Motor neuron (in vitro differentiated cells): ENCODE measurements around the gene TEX261. TPM values are rescaled to one million over a fixed set of nuclear protein-coding genes. Genes with fewer than 3 reads are reported as not detected.

Source experiments
- ATAC-seq, 8 experiments: fragments of 200-7000 bp; cut with Tn5 transposase; replicated peaks in 6 of 8; 2 replicates each; pipeline ENCODE4 v1.8.0; 2021; ENCODE audit warnings: mild to moderate bottlenecking in 8 of 8, moderate library complexity in 8 of 8
- H3K27ac ChIP-seq, 2 donors: fragments of 250-450 bp; sonication (Bioruptor Pico); 2 replicates each; pipeline ENCODE4 v1.9.0; 2021; ENCODE audit warnings: antibody characterized with exemption in 2 of 2, mild to moderate bottlenecking in 2 of 2, moderate library complexity in 1 of 2
- H3K4me1 ChIP-seq, 2 donors: fragments of 250-450 bp; sonication (Bioruptor Pico); replicated peaks in 1 of 2; 2 replicates each; pipeline ENCODE4 v1.6.1; 2021; ENCODE audit warnings: antibody characterized with exemption in 2 of 2, mild to moderate bottlenecking in 2 of 2, moderate library complexity in 1 of 2
- H3K4me3 ChIP-seq, 5 donors: fragments of 250-450 bp; sonication (Bioruptor Pico); 2 replicates each; pipeline ENCODE4 v1.9.0; 2021; ENCODE audit warnings: antibody characterized with exemption in 5 of 5, mild to moderate bottlenecking in 5 of 5, moderate library complexity in 4 of 5
- WGBS, 10 experiments: fragments of 450-650 bp; shearing (Covaris generic); methylation state at CpG; one replicate each; pipeline ENCODE4 v1.0.0; 2022; 5-methylcytosine and 5-hydroxymethylcytosine counted together
- in situ Hi-C, 9 experiments: fragments of 400-800 bp; cut with MboI; loops; one replicate each; pipeline ENCODE4 v1.15.0; 2021; ENCODE audit warnings: low sequenced_read_pairs in 9 of 9, low pct_unique_long_range_greater_than_20kb in 2 of 9; ENCODE audit not compliant: unreplicated experiment in 9 of 9
- total RNA-seq, 8 experiments: library from RNA; unstranded; fragments of 300-600 nt; gene quantifications; 2 replicates each; pipeline versions ENCODE4 v1.2.3 to v1.2.4, GENCODE V29; 2022

TEX261 gene
- total RNA-seq, 8 experiments from 2014 or later, result 10.3 to 42.1 (median 24.2) TPM

- peak overlapping the region in 1 of 2 donors; percentile 23 for H3K27ac ChIP-seq
- in situ Hi-C loops, result loop anchor here in 1 of 9 experiments (25.0 kb wide), 1 partner anchor 149 kb away; the partner anchor contains the start of gene FIGLA
- peak overlapping the region in 1 of 5 donors; percentile 11 for H3K4me3 ChIP-seq
- peaks cover 40 to 53% of the 10 kb centered on the region in 2 donors for H3K4me1 ChIP-seq
- ATAC-seq, result peak in 3 of 8 experiments; percentile 1 to 5 (median 2)
- WGBS, 10 experiments, result 57 to 100% (median 83%) methylated on average over 1 to 5 of the region's 10 CpGs; no CpG with 5 or more reads in 5 of the 10 experiments
Observed at GRCh38 chr2:70936165-70936978, 58.3 kb downstream of the TEX261 start.

Other genes starting within 250 kb of the TEX261 start
- 10 to 100 TPM in 5 of 8 experiments, 1 to 10 TPM in 1, under 1 TPM in 2; 0.49 to 66.9 (median 44.5) TPM for gene ADD2, start 226.7 kb downstream of the TEX261 start, total RNA-seq
- not detected for gene FIGLA, start 204.2 kb downstream of the TEX261 start, total RNA-seq
- 1 to 10 TPM in 1 of 8 experiments, under 1 TPM in 5, not detected in 2; 0.17 to 1.1 (median 0.42) TPM for gene CLEC4F, start 174.3 kb downstream of the TEX261 start, total RNA-seq
- gene CD207, start 159.1 kb downstream of the TEX261 start, total RNA-seq, result 1 to 10 TPM in 1 of 8 experiments, under 1 TPM in 6, not detected in 1; 0.18 to 1.2 (median 0.27) TPM
- gene VAX2, start 94.3 kb downstream of the TEX261 start, total RNA-seq, result 10 to 100 TPM in 3 of 8 experiments, 1 to 10 TPM in 5; 1.9 to 11.3 (median 7.7) TPM
- gene ATP6V1B1, start 59.0 kb downstream of the TEX261 start, total RNA-seq, result 1 to 10 TPM in 7 of 8 experiments, under 1 TPM in 1; 0.31 to 6.1 (median 2.1) TPM
- gene ANKRD53, start 16.2 kb downstream of the TEX261 start, total RNA-seq, result 1 to 10 TPM in 3 of 8 experiments, under 1 TPM in 5; 0.25 to 4.4 (median 0.76) TPM
- gene NAGK, start 73.8 kb upstream of the TEX261 start, total RNA-seq, result 10 to 100 TPM; 45.0 to 93.8 (median 68.6) TPM
- 10 to 100 TPM; 11.6 to 35.1 (median 21.8) TPM for gene MCEE, start 135.4 kb upstream of the TEX261 start, total RNA-seq
- 10 to 100 TPM; 29.7 to 44.0 (median 36.4) TPM for gene MPHOSPH10, start 135.8 kb upstream of the TEX261 start, total RNA-seq
- gene PAIP2B, start 232.2 kb upstream of the TEX261 start, total RNA-seq, result 10 to 100 TPM in 4 of 8 experiments, 1 to 10 TPM in 3, under 1 TPM in 1; 0.66 to 16.5 (median 10.3) TPM